DOHH2 (cell line): Measurements from ENCODE around the gene KRT85.

ENCODE experiments used
- H3F3A ChIP-seq: fragments of 200-600 bp; sonication (generic), shearing (Covaris generic); 2 replicates; pipeline ENCODE4 v1.6.0; 2016; ENCODE audit warnings: antibody characterized with exemption, mild to moderate bottlenecking; ENCODE audit not compliant: control insufficient read depth, insufficient read depth
- H3K27ac ChIP-seq: fragments of 200-600 bp; sonication (generic); 2 replicates; pipeline ENCODE4 v1.5.1; 2014; ENCODE audit warnings: low read depth, mild to moderate bottlenecking, low read length, moderate library complexity
- H3K27me3 ChIP-seq: fragments of 200-600 bp; sonication (generic); 2 replicates; pipeline ENCODE4 v1.6.1; 2014; ENCODE audit warnings: mild to moderate bottlenecking, low read length, mixed read lengths; ENCODE audit not compliant: control insufficient read depth
- H3K36me3 ChIP-seq: fragments of 200-600 bp; sonication (generic); 2 replicates; pipeline ENCODE4 v1.6.1; 2014; ENCODE audit warnings: mild to moderate bottlenecking, low read length, moderate library complexity, mixed read lengths; ENCODE audit not compliant: control insufficient read depth
- H3K4me1 ChIP-seq: fragments of 200-600 bp; sonication (generic); 2 replicates; pipeline ENCODE4 v1.6.1; 2014; ENCODE audit warnings: mild to moderate bottlenecking, low read length, mixed read lengths; ENCODE audit not compliant: control insufficient read depth
- H3K4me2 ChIP-seq: fragments of 200-600 bp; sonication (generic); 2 replicates; pipeline ENCODE4 v1.6.0; 2014; ENCODE audit warnings: mild to moderate bottlenecking, low read length, moderate library complexity
- H3K4me3 ChIP-seq: fragments of 200-600 bp; sonication (generic); 2 replicates; pipeline ENCODE4 v1.5.1; 2014; ENCODE audit warnings: mild to moderate bottlenecking, low read length, mixed read lengths
- H3K79me2 ChIP-seq: fragments of 200-600 bp; sonication (generic); 2 replicates; pipeline ENCODE4 v1.6.1; 2014; ENCODE audit warnings: mild to moderate bottlenecking, low read length, mixed read lengths; ENCODE audit not compliant: control insufficient read depth
- H3K9me2 ChIP-seq: fragments of 200-600 bp; sonication (generic); replicated peaks from 2 replicates; pipeline ENCODE4 v1.6.1; 2014; ENCODE audit warnings: mild to moderate bottlenecking, low read length, mixed read lengths; ENCODE audit not compliant: control insufficient read depth
- H3K9me3 ChIP-seq: fragments of 200-600 bp; sonication (generic); 2 replicates; pipeline ENCODE4 v1.6.1; 2014; ENCODE audit warnings: antibody characterized with exemption, low read length, mixed read lengths; ENCODE audit not compliant: control insufficient read depth, insufficient read depth
- H4K20me1 ChIP-seq: fragments of 200-600 bp; sonication (generic); 2 replicates; pipeline ENCODE4 v1.6.0; 2014; ENCODE audit warnings: low read depth, mild to moderate bottlenecking, antibody characterized with exemption, low read length, moderate library complexity; ENCODE audit not compliant: control insufficient read depth, insufficient read depth
- CTCF ChIP-seq: fragments of 200-600 bp; sonication (generic); IDR thresholded peaks from one replicate; pipeline ENCODE4 v1.5.1; 2014; ENCODE audit warnings: antibody characterized with exemption, mild to moderate bottlenecking, low read depth, low read length; ENCODE audit not compliant: poor library complexity, severe bottlenecking
- EZH2phosphoT487 ChIP-seq: fragments of 200-600 bp; sonication (generic); IDR thresholded peaks from 2 replicates; pipeline ENCODE4 v1.6.1; 2017; ENCODE audit warnings: borderline replicate concordance, mild to moderate bottlenecking, antibody characterized with exemption, low read length, moderate library complexity, mixed read lengths

The KRT85 gene

DNA sequence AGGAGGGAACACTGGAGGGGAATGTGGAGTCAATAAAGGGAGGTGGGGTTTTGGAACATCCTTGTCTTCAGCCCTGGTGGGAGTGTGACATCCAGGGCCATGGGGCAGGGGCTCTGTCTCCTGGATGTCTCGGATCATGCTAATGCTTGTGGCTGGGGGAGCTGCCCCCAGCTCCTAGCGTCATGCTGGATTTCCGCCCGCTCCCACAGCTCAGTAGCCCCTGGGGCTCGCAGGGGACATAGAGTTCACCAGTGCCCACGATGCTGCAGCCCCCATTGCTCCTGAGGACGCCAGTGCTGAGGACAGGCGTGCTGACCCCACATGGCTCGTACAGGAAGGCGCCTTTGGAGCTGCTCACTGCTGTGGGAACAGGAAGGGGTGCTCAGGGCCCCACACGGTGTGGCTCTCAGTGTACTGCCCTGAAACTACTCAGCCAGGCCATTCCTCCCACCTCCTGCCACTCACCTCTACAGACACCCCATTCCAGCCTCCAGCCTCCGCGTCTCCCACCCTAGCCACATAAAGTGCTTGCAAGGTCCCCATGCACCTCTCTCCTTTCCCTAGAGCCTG lies 27.6 kb upstream of the KRT85 start:
- Histone ChIP-seq H4K20me1 (no peaks in the 10 kb centered on the region), H3K4me1 (no peaks in the 10 kb centered on the region), H3K36me3 (no peaks in the 10 kb centered on the region), H3K27ac (no peak overlapping the region), H3F3A (no peaks in the 10 kb centered on the region), H3K9me3 (no peaks in the 10 kb centered on the region), H3K4me3 (no peak overlapping the region), H3K79me2 (no peaks in the 10 kb centered on the region), H3K9me2 (no peaks in the 10 kb centered on the region), H3K27me3 (no peaks in the 10 kb centered on the region), H3K4me2 (no peak overlapping the region)
- TF ChIP-seq EZH2phosphoT487 (no peak), CTCF (no peak)

DNA sequence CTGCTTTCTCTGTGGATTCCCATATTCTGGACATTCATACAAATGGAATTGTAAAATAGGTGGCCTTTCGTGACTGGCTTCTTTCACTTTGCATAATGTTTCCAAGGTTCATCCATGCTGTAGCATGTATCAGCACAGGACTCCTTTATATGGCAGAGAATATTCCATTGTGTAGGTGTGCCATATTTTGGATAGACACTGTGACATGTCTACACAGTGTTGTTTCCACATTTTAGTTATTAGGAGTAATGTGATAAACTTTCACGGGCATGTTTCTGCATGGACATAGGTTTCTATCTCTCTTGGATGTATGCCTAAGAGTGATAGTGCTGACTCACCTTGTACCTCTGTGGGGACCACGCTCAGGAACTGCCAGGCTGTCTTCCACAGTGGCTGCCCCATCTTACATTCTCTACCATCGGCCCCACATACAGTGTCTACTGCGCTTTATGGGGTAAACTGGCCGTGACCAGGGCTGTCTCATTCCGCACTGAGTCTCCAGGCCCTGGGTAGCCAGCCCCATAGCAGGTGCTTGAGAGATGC lies 25.3 kb upstream of the KRT85 start:
- no peak overlapping the region for H3K4me3 ChIP-seq

DNA sequence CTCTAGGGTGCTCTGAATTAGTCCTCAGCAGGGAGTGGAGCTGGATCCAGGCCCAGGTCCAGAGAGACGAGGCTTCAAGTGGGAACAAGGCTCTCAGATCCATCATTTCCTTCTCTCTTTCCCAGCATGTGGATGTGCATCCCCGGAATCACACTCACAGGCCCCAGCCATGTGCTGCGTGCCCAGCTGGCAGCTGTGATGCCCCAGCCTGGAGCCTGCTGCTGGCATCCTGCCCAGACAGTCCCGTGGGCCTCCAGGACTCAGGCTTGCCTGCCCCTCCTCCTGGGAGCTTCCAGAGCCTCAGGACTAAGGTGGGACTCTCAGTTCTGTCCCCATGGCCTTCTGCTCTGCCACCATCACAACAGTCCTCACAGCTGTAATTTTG lies 24.3 kb upstream of the KRT85 start:
- Histone ChIP-seq H3F3A (no peaks in the 10 kb centered on the region), H3K27ac (no peak overlapping the region), H3K9me2 (no peaks in the 10 kb centered on the region), H3K4me2 (no peak overlapping the region), H3K4me1 (no peaks in the 10 kb centered on the region), H4K20me1 (no peaks in the 10 kb centered on the region), H3K36me3 (no peaks in the 10 kb centered on the region), H3K79me2 (no peaks in the 10 kb centered on the region), H3K27me3 (peaks cover 10% of the 10 kb centered on the region; the same call in 1 of the 2 replicates), H3K9me3 (no peaks in the 10 kb centered on the region), H3K4me3 (no peak overlapping the region)
- TF ChIP-seq EZH2phosphoT487: no peak
- TF ChIP-seq CTCF: no peak

More for the DNA sequence above, 25.3 kb upstream of the KRT85 start:
- Histone ChIP-seq H4K20me1 (no peaks in the 10 kb centered on the region), H3F3A (no peaks in the 10 kb centered on the region), H3K79me2 (no peaks in the 10 kb centered on the region), H3K4me1 (no peaks in the 10 kb centered on the region), H3K27me3 (peaks cover 10% of the 10 kb centered on the region; the same call in 1 of the 2 replicates), H3K27ac (no peak overlapping the region), H3K9me3 (no peaks in the 10 kb centered on the region), H3K9me2 (no peaks in the 10 kb centered on the region), H3K4me2 (no peak overlapping the region), H3K36me3 (no peaks in the 10 kb centered on the region)
- TF ChIP-seq EZH2phosphoT487: no peak
- TF ChIP-seq CTCF: no peak
